Coronary artery (tissue), 2 donors: ENCODE data around the gene SPAM1.

Experiments
- DNase-seq: peaks from one replicate; pipeline ENCODE4 v3.0.0-alpha.2; 2017; ENCODE audit warnings: low spot score
- H3K27ac ChIP-seq, 2 donors: fragments of 200-600 bp; sonication (generic); one replicate each; pipeline ENCODE4 v1.5.1; 2016 to 2019
- H3K4me3 ChIP-seq: fragments of 200-600 bp; sonication (generic); 2 replicates; pipeline ENCODE4 v1.5.1; 2016; ENCODE audit warnings: mild to moderate bottlenecking, moderate library complexity
- TF ChIP-seq, protein P1 (sequence below): fragments of 200-600 bp; sonication (generic); IDR thresholded peaks from one replicate; pipeline ENCODE4 v1.5.1; 2019; ENCODE audit warnings: antibody characterized with exemption

Gene SPAM1

DNA sequence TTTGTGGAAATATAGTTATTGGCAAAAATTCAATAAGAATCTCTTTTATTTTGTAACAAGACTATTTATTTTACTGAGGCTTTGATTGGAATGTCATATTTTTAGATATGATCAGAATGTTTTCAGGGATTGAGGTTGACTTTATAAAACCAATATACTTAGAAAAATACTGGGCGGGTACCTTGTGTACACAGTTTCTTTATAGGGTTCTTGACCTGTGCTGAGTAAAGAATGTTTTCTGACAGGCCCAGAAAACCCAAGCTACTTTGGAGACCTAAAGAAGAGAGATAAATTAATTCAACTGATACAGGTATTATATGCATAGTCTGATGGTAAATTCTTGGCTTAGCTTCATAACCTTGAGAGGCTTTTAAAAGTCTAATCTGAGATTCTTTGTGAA is 23.9 kb upstream of the SPAM1 start:
- TF ChIP-seq, protein P1, sequence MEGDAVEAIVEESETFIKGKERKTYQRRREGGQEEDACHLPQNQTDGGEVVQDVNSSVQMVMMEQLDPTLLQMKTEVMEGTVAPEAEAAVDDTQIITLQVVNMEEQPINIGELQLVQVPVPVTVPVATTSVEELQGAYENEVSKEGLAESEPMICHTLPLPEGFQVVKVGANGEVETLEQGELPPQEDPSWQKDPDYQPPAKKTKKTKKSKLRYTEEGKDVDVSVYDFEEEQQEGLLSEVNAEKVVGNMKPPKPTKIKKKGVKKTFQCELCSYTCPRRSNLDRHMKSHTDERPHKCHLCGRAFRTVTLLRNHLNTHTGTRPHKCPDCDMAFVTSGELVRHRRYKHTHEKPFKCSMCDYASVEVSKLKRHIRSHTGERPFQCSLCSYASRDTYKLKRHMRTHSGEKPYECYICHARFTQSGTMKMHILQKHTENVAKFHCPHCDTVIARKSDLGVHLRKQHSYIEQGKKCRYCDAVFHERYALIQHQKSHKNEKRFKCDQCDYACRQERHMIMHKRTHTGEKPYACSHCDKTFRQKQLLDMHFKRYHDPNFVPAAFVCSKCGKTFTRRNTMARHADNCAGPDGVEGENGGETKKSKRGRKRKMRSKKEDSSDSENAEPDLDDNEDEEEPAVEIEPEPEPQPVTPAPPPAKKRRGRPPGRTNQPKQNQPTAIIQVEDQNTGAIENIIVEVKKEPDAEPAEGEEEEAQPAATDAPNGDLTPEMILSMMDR, result no peak
- DNase-seq, result no peak
- no peak overlapping the region for H3K27ac ChIP-seq
- H3K4me3 ChIP-seq, result no peak overlapping the region

DNA sequence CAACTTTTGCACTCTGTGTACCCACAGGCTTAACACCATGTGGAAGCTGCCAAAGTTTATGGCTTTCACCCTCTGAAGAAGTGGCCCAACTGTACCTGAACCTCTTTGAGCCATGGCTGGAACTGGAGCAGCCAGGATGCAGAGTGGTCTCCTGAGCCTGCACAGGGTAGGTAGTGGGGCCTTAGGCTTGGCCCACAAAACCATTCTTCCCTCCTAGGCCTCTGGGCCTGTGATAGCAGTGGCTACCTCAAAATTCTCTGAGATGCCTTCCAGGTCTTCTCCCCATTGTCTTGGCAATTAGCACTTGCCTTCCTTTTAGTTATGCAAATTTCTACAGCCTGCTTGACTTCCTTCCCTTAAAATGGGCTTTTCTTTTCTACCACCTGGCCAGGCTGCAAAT is 19.3 kb upstream of the SPAM1 start:
- H3K4me3 ChIP-seq, result no peak overlapping the region
- H3K27ac ChIP-seq, result no peak overlapping the region
- DNase-seq, result no peak
- TF ChIP-seq, protein P1, result no peak

DNA sequence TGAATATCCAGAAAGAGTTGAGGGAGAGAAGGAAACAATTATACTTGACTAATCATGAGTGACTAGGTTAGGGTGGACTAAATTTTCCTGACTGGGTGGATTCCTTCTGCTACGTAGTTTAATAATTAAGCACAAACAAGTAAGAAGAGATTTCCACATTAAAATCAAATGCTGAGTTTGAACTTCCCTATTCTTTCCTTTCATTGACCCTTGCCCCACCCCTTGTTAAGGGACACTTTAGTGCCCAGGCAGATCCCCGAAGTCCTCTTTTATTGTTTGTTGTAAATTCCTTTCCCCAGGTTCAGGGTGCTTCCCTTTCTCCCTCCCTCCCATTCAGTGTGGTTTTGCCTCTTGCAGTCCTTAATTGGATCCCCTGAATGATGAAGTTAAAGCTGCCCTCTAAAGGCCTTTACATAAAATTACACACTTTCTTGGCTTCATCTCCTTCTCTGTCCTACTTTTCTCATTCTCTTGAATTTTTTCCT is 8.8 kb upstream of the SPAM1 start:
- Histone ChIP-seq H3K27ac (no peak overlapping the region), H3K4me3 (no peak overlapping the region)
- DNase-seq, result no peak
- TF ChIP-seq, protein P1, result no peak

DNA sequence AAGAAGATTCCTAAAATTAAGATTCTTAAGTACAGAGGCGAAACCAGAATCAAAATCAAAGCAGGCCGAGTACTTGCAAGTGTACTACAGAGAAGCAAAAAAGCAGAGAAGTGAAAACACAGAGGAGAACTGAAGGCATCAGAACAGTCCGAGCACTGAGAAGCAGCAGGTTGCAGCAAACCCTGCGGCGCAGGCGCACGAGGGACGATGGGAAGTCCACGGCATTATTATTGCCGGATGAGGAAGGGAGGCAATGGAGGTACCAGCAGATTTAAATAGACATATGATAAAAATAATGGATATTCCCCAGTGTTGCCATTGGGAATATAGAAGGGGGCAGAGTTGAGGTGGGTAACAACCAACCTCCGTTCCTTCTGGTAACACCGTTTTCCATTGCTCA is 7.2 kb upstream of the SPAM1 start:
- TF ChIP-seq, protein P1, result no peak
- Histone ChIP-seq H3K4me3 (no peak overlapping the region), H3K27ac (no peak overlapping the region)
- DNase-seq, result no peak

DNA sequence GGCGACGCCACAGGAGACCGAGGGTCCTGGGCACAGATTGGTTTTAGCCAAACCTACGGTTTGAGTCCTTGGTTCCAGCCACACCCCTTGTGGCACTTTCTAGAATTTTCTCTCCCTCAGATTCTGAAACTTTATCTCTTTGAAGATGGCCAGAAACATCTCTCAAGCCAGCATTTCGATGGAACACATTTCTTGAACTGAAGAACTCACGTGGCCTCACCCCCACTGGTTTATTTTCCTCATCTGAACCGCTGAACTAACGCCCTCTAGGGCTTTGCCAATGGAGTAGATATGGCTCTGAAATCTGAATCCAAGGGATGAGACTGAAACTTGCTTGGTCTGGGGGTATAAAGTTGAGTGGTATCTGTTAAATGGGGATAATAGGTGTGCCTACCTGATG is 6.7 kb upstream of the SPAM1 start:
- DNase-seq, result no peak
- TF ChIP-seq, protein P1, result no peak
- Histone ChIP-seq H3K4me3 (no peak overlapping the region), H3K27ac (no peak overlapping the region)

DNA sequence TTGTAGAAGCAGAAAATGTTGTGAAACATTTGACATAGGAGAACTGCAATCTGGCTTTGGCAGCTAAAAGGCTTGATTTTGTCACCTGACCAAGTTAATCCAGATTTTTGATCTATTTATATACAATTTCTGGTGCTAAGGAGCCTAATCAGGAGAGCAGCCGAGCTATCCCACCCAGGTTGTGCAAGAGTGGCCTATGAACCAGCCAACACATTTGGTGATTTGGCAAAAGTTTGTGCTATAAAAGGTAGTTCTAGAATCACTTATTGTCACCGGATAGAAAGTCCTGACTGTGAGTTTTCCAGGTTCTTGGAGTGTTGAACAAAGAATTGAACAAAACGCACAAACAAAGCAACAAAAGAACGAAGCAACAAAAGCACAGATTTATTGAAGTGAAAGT is 1.4 kb upstream of the SPAM1 start:
- Histone ChIP-seq H3K27ac (no peak overlapping the region), H3K4me3 (no peak overlapping the region)
- TF ChIP-seq, protein P1, result no peak
- no peak for DNase-seq

DNA sequence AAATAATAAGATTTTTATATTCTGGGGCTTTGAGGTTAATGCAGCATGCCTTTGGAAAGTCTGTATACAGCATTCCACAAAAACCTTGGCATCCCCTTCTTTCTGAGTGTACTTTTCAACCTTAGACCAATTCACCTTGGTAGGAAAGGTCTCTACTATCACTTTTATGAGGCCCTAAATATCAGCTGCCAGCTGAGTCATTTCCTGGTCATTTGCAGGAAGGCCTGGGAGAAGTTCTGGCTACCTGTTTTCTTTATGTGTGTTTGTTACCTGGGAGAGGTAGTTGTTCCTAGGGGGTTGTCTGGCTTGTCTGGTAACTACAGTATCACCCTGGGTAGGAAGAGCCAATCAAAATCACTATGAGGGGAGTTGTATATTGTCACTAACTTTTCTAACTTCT is 4.1 kb downstream of the SPAM1 start:
- TF ChIP-seq, protein P1, result no peak
- Histone ChIP-seq H3K27ac (no peak overlapping the region), H3K4me3 (no peak overlapping the region)
- DNase-seq, result no peak
